Activated T-cell treated with anti-CD3 and anti-CD28 coated beads, Interleukin-2, amount 50 U/mL, for 72 hours (primary cell): Measurements from ENCODE around the gene MYO1B. TPM values are rescaled to one million over a fixed set of nuclear protein-coding genes. Genes with fewer than 3 reads are reported as not detected.
A peak's percentile ranks its signal among the peaks of the same experiment; 100 is the strongest.

Source experiments
- ATAC-seq, 2 donors: fragments of 150-1000 bp; cut with Tn5 transposase; replicated peaks in 1 of 2; 2 replicates each; pipeline ENCODE4 v1.10.0; 2021; ENCODE audit warnings: moderate library complexity in 2 of 2, mild to moderate bottlenecking in 1 of 2
- DNase-seq, 2 donors: peaks; one replicate each; pipeline ENCODE4 v3.0.0; 2021 to 2022; ENCODE audit warnings: mixed read lengths in 1 of 2
- H3K27ac Mint-ChIP-seq: one replicate; pipeline ENCODE4 v1.8.0; 2022; ENCODE audit warnings: mild to moderate bottlenecking, moderate library complexity, mixed read lengths
- H3K27me3 Mint-ChIP-seq: one replicate; pipeline ENCODE4 v1.8.0; 2022; ENCODE audit warnings: low read depth, mixed read lengths
- H3K36me3 Mint-ChIP-seq, 2 donors: one replicate each; pipeline ENCODE4 v1.8.0; 2022; ENCODE audit warnings: mixed read lengths in 2 of 2, mild to moderate bottlenecking in 1 of 2; ENCODE audit not compliant: insufficient read depth in 2 of 2
- H3K4me1 Mint-ChIP-seq: one replicate; pipeline ENCODE4 v1.8.0; 2022; ENCODE audit warnings: low read depth, mixed read lengths
- H3K4me3 Mint-ChIP-seq, 2 donors: one replicate each; pipeline ENCODE4 v1.8.0; 2022; ENCODE audit warnings: mild to moderate bottlenecking in 2 of 2, mixed read lengths in 2 of 2, moderate library complexity in 2 of 2
- H3K9me3 Mint-ChIP-seq, 2 donors: one replicate each; pipeline ENCODE4 v1.8.0; 2022; ENCODE audit warnings: mixed read lengths in 2 of 2
- total RNA-seq, 2 donors: library from RNA; stranded (reverse); gene quantifications; one replicate each; pipeline ENCODE4 v1.2.3, GENCODE V29; 2022

The MYO1B gene
- total RNA-seq, 2 donors from 2014 or later = 24.4 to 37.5 TPM

GRCh38 chr2:191402966-191403565 lies 157.9 kb downstream of the MYO1B start:
- ATAC-seq = no peak
- Mint-ChIP-seq H3K27ac (no peak overlapping the region), H3K36me3 (no peaks in the 10 kb centered on the region), H3K4me1 (no peaks in the 10 kb centered on the region), H3K4me3 (no peak overlapping the region), H3K27me3 (no peaks in the 10 kb centered on the region), H3K9me3 (no peaks in the 10 kb centered on the region)
- no peak for DNase-seq

- H3K4me1 Mint-ChIP-seq = no peaks in the 10 kb centered on the region
- no peaks in the 10 kb centered on the region for H3K9me3 Mint-ChIP-seq
- ATAC-seq = no peak
- DNase-seq = no peak
- H3K36me3 Mint-ChIP-seq = peaks cover 0 to 3% of the 10 kb centered on the region in 2 donors
- H3K27ac Mint-ChIP-seq = no peak overlapping the region
- H3K27me3 Mint-ChIP-seq = no peaks in the 10 kb centered on the region
- no peak overlapping the region for H3K4me3 Mint-ChIP-seq
These were observed 159.4 kb downstream of the MYO1B start for GRCh38 chr2:191404568-191404991.

GRCh38 chr2:191405546-191405945 lies 160.3 kb downstream of the MYO1B start:
- Mint-ChIP-seq H3K27ac (no peak overlapping the region), H3K27me3 (no peaks in the 10 kb centered on the region), H3K36me3 (peaks cover 0 to 3% of the 10 kb centered on the region in 2 donors), H3K9me3 (no peaks in the 10 kb centered on the region), H3K4me1 (no peaks in the 10 kb centered on the region), H3K4me3 (no peak overlapping the region)
- DNase-seq (no peak), ATAC-seq (no peak)

GRCh38 chr2:191410646-191411436 lies 165.6 kb downstream of the MYO1B start:
- Mint-ChIP-seq H3K9me3 (no peaks in the 10 kb centered on the region), H3K4me3 (no peak overlapping the region), H3K36me3 (peaks cover 0 to 3% of the 10 kb centered on the region in 2 donors), H3K4me1 (no peaks in the 10 kb centered on the region), H3K27me3 (no peaks in the 10 kb centered on the region), H3K27ac (no peak overlapping the region)
- ATAC-seq (no peak), DNase-seq (no peak)

GRCh38 chr2:191411472-191411871 lies 166.3 kb downstream of the MYO1B start:
- H3K27ac Mint-ChIP-seq = no peak overlapping the region

GRCh38 chr2:191412353-191412752 lies 167.1 kb downstream of the MYO1B start:
- no peaks in the 10 kb centered on the region for H3K9me3 Mint-ChIP-seq
- no peaks in the 10 kb centered on the region for H3K4me1 Mint-ChIP-seq
- H3K36me3 Mint-ChIP-seq = peaks cover 2 to 5% of the 10 kb centered on the region in 2 donors
- no peak overlapping the region for H3K27ac Mint-ChIP-seq
- H3K27me3 Mint-ChIP-seq = no peaks in the 10 kb centered on the region
- H3K4me3 Mint-ChIP-seq = no peak overlapping the region
- no peak for DNase-seq
- ATAC-seq = no peak

More at GRCh38 chr2:191411472-191411871, 166.3 kb downstream of the MYO1B start:
- no peak for ATAC-seq
- no peaks in the 10 kb centered on the region for H3K9me3 Mint-ChIP-seq
- no peak for DNase-seq
- peaks cover 2 to 5% of the 10 kb centered on the region in 2 donors for H3K36me3 Mint-ChIP-seq
- H3K4me1 Mint-ChIP-seq = no peaks in the 10 kb centered on the region
- no peak overlapping the region for H3K4me3 Mint-ChIP-seq
- H3K27me3 Mint-ChIP-seq = no peaks in the 10 kb centered on the region

GRCh38 chr2:191415101-191415500 lies 169.9 kb downstream of the MYO1B start:
- H3K27ac Mint-ChIP-seq = no peak overlapping the region
- H3K9me3 Mint-ChIP-seq = no peaks in the 10 kb centered on the region
- ATAC-seq (no peak), DNase-seq (no peak)
- no peaks in the 10 kb centered on the region for H3K4me1 Mint-ChIP-seq
- peaks cover 2% of the 10 kb centered on the region in 2 donors for H3K36me3 Mint-ChIP-seq
- H3K27me3 Mint-ChIP-seq = no peaks in the 10 kb centered on the region
- no peak overlapping the region for H3K4me3 Mint-ChIP-seq

GRCh38 chr2:191415858-191416257 lies 170.7 kb downstream of the MYO1B start:
- Mint-ChIP-seq H3K27ac (no peak overlapping the region), H3K27me3 (no peaks in the 10 kb centered on the region), H3K36me3 (peaks cover 2% of the 10 kb centered on the region in 2 donors), H3K9me3 (no peaks in the 10 kb centered on the region), H3K4me3 (no peak overlapping the region), H3K4me1 (no peaks in the 10 kb centered on the region)
- no peak for DNase-seq
- no peak for ATAC-seq

GRCh38 chr2:191417746-191418145 lies 172.5 kb downstream of the MYO1B start:
- no peak for DNase-seq
- Mint-ChIP-seq H3K27me3 (no peaks in the 10 kb centered on the region), H3K4me1 (peaks cover 5% of the 10 kb centered on the region), H3K27ac (no peak overlapping the region), H3K9me3 (no peaks in the 10 kb centered on the region), H3K4me3 (no peak overlapping the region), H3K36me3 (peaks cover 2% of the 10 kb centered on the region in 2 donors)
- no peak for ATAC-seq

GRCh38 chr2:191421950-191422349 lies 176.7 kb downstream of the MYO1B start:
- H3K27ac Mint-ChIP-seq = no peak overlapping the region
- ATAC-seq (peak; percentile 64 to 70), DNase-seq (no peak)
- no peak overlapping the region for H3K4me3 Mint-ChIP-seq
- no peaks in the 10 kb centered on the region for H3K27me3 Mint-ChIP-seq
- no peaks in the 10 kb centered on the region for H3K36me3 Mint-ChIP-seq
- H3K9me3 Mint-ChIP-seq = no peaks in the 10 kb centered on the region
- peaks cover 5% of the 10 kb centered on the region for H3K4me1 Mint-ChIP-seq

- DNase-seq (no peak), ATAC-seq (no peak)
- no peaks in the 10 kb centered on the region for H3K9me3 Mint-ChIP-seq
- no peak overlapping the region for H3K27ac Mint-ChIP-seq
- no peak overlapping the region for H3K4me3 Mint-ChIP-seq
- no peaks in the 10 kb centered on the region for H3K27me3 Mint-ChIP-seq
- H3K4me1 Mint-ChIP-seq = peaks cover under 1% of the 10 kb centered on the region
- no peaks in the 10 kb centered on the region for H3K36me3 Mint-ChIP-seq
These were observed 181.8 kb downstream of the MYO1B start for GRCh38 chr2:191427031-191427430.

- DNase-seq (no peak), ATAC-seq (no peak)
- Mint-ChIP-seq H3K4me3 (no peak overlapping the region), H3K27me3 (no peaks in the 10 kb centered on the region), H3K4me1 (no peaks in the 10 kb centered on the region), H3K9me3 (no peaks in the 10 kb centered on the region), H3K27ac (no peak overlapping the region), H3K36me3 (no peaks in the 10 kb centered on the region)
These were observed 182.9 kb downstream of the MYO1B start for GRCh38 chr2:191428141-191428540.

GRCh38 chr2:191430476-191430875 lies 185.3 kb downstream of the MYO1B start:
- no peaks in the 10 kb centered on the region for H3K4me1 Mint-ChIP-seq
- H3K27me3 Mint-ChIP-seq = no peaks in the 10 kb centered on the region
- ATAC-seq (no peak), DNase-seq (no peak)
- no peaks in the 10 kb centered on the region for H3K36me3 Mint-ChIP-seq
- no peak overlapping the region for H3K4me3 Mint-ChIP-seq
- H3K9me3 Mint-ChIP-seq = no peaks in the 10 kb centered on the region
- H3K27ac Mint-ChIP-seq = no peak overlapping the region
